Dedifferentiated amniotic fluid mesenchymal stem cell (primary cell): ENCODE measurements around the gene SLC4A4.
A peak's percentile ranks its signal among the peaks of the same experiment; 100 is the strongest.
"Not testable (repeated sequence)": the region's sequence is repeated elsewhere in the genome, so short reads cannot be mapped to it uniquely, and the experiment has no call there.

Source experiments
- DNase-seq: peaks from one replicate; pipeline ENCODE4 v3.0.0-alpha.2; 2016; ENCODE audit errors: extremely low spot score

The SLC4A4 gene

GRCh38 chr4:71408961-71409360 is 70.1 kb downstream of the SLC4A4 start:
- not testable (repeated sequence) for DNase-seq

DNA sequence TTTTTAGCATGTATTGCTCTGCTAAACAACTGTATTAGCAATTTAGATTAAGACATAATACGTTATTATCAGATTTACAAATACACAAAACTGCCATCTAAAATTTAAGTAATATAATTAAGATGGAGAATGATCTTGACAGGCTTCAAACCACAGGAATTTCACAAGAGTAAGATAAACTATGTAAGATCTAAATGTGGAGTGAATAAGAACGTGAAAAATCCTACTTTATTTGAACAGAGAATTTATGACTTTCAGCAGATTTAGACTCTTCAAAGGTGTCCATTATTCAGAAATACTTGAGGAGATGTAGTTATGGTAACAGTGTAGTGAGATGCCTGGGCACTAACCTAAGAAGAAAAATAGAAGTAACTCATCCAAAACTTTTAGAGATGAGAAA is 73.2 kb downstream of the SLC4A4 start:
- peak; percentile 45 for DNase-seq

DNA sequence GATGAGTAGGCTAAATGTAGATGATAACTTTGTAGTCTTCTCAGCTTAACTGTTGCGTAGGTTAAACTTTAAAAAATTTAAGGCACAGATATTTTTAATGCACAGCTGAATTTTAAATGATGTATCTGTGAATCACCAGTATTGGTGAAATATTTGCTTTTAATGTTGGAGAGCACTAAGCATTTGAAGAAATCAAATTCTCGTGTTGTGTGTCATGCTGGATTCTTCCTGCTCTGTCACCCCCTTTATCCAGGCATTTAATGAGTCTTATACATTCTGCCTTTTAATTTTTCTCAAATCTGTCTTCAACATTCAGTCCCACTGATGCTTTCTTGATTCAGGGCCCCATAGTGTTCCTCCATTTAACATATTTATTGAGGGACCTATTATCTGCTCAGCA is 76.7 kb downstream of the SLC4A4 start:
- peak; percentile 5 for DNase-seq

GRCh38 chr4:71417150-71417549 is 78.3 kb downstream of the SLC4A4 start:
- peak; percentile 8 for DNase-seq

- no peak for DNase-seq
Measured at GRCh38 chr4:71426381-71427042, 87.7 kb downstream of the SLC4A4 start.

DNA sequence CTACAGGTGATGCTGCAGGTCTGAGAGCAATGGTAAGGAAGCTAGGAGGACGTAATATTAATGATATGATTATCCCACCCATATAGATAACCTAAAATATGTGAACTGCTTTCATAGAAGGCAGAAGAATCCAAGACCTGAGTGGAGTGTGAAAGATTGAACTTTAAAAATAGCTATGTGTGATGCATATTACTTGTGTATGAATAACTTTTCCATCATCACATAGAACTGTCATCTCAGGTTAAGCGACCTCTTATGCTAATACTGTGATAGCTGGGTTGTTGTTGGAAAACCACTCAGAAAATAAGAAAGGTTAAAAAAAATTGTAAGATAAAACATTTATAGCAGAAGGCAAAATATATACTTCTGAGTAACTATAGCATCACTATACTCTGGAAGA is 90.3 kb downstream of the SLC4A4 start:
- DNase-seq, result no peak

DNA sequence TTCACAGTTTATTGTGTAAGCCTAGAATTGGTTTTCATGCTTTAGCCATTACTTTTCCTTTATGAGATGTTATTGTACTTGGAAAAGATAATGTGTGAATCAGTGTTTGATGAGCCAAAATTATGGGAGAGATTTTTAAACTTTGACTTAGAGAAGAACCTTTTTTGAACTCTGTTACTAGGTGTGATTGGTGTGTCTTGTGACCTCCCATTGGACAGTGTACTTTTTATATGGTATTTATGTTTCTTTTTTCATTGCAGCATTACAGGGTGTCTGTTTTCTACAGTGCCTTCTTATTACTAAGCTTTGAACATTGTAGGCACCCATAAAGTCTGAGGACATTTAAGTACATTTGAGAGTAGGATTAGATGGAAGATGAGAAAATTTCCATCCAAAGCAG is 91.1 kb downstream of the SLC4A4 start:
- no peak for DNase-seq

- DNase-seq, result no peak
Measured at GRCh38 chr4:71430609-71431008, 91.8 kb downstream of the SLC4A4 start.

DNA sequence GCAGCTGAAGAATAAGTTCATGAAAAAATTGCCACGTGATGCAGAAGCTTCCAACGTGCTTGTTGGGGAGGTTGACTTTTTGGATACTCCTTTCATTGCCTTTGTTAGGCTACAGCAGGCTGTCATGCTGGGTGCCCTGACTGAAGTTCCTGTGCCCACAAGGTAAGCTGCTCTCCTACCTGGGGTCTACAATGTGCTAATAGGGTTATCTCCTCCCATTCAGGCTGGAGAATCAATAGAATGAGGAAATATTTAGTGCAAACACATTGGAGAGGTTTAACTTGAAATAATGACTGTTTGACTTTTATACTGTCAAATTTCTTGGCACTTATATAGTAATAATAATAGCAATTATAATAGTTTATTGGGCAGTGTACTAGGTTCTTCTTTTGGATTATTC is 101.8 kb downstream of the SLC4A4 start:
- peak; percentile 1 for DNase-seq

DNA sequence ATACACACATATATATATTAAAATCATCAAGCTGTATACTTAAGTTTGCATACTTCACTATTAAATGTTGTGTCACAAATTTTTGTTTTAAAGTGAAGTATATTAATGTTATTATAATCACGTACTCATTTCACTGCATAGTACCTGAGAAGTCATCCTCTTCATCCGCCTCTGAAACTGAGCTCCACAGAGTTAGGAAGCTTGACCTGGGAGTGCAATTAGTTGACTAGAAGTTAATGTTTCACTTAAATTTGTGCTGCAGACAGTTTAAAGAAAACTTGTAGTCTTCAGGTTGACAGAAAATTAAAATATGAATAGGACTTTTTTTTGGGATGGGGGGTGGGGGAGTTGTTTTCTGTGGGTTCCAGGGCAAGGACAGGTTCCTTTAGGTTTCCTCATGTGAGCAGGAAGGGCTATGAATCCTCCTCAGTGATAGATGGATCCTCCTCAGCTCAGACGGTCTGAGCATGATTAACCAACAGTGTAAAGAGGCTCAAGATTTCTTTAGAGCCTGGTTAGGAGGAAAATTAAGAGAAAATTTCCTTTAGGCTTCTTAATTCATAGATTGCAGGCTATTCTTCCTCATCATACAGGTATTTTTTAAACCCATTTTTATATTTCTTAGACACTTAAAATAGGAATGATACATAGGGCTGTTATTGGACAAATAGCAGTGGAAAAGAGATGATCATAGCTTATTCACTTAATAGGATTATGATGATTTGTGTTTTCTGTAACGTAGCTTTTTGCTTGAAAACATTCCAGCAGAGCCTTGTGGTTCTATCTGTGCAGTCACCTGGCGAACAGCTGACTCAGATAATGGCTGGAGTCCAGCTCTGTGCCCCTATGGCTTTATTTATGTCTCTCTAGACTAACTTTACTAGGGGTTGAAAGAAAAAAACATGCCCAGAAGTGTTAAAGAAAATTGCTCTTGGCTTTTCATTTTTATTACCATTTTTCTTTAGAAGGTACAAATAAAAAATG is 102.7 kb downstream of the SLC4A4 start:
- DNase-seq, result peak; percentile 3

GRCh38 chr4:71442336-71442735 is 103.5 kb downstream of the SLC4A4 start:
- DNase-seq, result no peak

DNA sequence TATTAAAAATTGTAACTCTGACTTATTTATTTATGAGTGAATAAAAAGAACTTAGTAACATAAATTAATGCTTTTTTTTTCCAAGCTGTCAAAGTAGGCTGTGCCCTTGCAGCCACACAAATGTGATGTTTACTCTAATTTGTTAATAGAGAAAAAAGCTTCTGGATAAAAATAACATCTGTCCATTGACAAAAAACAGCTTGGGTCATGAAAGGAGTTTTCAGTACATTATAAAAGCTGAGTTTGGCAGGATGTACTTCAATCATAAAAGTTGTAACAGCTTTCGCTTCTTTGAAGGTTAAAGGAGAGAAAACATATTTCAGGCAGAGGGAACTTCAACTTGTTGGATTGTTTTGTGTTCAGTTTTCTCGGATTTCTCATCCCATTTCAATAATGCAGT is 105.6 kb downstream of the SLC4A4 start:
- no peak for DNase-seq

GRCh38 chr4:71445811-71446210 is 107.0 kb downstream of the SLC4A4 start:
- DNase-seq, result no peak

- peak; percentile 1 for DNase-seq
Measured at GRCh38 chr4:71446479-71447081, 107.8 kb downstream of the SLC4A4 start.

DNA sequence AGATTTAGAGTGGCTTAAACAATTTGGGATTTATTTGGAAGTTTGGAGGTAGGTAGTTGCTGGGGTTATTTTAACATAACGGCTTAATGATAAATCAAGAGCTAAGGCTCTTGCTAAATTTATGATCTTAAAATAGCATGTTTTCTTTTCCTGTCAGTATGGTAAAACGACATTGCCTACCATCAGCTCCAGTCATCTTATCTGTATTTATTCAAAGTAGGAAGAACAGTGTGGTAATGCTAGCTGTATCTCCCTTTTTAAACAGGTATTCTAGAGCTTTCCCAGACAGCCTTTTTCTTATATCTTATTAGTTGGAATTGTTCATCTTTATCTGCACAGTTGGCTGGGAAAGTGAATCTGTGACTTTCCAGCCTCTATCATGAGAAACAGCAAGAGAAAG is 110.2 kb downstream of the SLC4A4 start:
- DNase-seq, result no peak

GRCh38 chr4:71449878-71450277 is 111.1 kb downstream of the SLC4A4 start:
- no peak for DNase-seq

DNA sequence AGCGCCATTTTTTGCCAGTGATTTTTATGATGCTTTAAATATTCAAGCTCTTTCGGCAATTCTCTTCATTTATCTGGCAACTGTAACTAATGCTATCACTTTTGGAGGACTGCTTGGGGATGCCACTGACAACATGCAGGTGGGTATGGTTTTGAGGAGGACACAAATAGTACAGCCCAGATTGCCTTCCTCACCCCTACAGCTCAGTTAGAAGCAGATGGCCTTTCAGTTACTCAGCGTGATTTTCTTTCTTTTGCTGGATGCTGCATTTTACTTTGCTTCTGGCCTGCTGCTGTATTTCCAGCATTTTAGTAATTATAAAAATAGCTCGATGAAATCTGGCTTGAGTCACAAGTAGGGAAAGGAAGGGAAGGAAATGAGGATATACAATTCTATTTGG is 114.7 kb downstream of the SLC4A4 start:
- no peak for DNase-seq

GRCh38 chr4:71456841-71457240 is 118.0 kb downstream of the SLC4A4 start:
- DNase-seq, result peak; percentile 35

DNA sequence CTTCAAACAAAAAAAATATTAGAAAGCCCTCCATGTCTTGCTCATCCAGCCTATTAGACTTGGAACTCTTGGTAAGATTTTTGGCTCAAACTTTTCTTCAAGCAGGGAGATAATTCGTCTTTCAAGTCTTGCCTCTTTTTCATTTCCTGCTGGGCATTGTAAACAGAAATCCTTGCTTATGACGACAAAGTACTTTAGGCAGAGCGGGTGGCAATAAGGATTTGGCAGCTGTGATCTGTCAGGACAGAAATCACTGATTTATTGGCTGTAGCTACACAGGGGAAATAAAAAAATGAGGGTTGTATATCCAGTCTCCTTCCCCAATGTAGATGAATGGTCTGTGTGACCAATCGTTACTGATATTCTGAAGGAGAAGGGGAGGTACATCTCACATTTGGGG is 121.6 kb downstream of the SLC4A4 start:
- no peak for DNase-seq

- no peak for DNase-seq
Measured at GRCh38 chr4:71461422-71461821, 122.6 kb downstream of the SLC4A4 start.

GRCh38 chr4:71466775-71467174 is 128.0 kb downstream of the SLC4A4 start:
- no peak for DNase-seq

- DNase-seq, result no peak
Measured at GRCh38 chr4:71468116-71468710, 129.4 kb downstream of the SLC4A4 start.
